HS-27A (cell line): ENCODE results near the gene OSBPL1A.

Experiments used
- DNase-seq: peaks from one replicate; pipeline ENCODE4 v3.0.0-alpha.2; 2012; ENCODE audit warnings: low read depth, missing footprints

The OSBPL1A gene

GRCh38 chr18:24121625-24122024 lies 276.0 kb downstream of the OSBPL1A start:
- no peak for DNase-seq

GRCh38 chr18:24120676-24121075 lies 276.9 kb downstream of the OSBPL1A start:
- DNase-seq: no peak

GRCh38 chr18:24118750-24119577 lies 278.7 kb downstream of the OSBPL1A start:
- peak; percentile 51 for DNase-seq

GRCh38 chr18:24115628-24116027 lies 282.0 kb downstream of the OSBPL1A start:
- DNase-seq: no peak

- no peak for DNase-seq
Measured at GRCh38 chr18:24114924-24115549, 282.6 kb downstream of the OSBPL1A start.

- no peak for DNase-seq
Measured at GRCh38 chr18:24112874-24113615, 284.6 kb downstream of the OSBPL1A start.

- DNase-seq: no peak
Measured at GRCh38 chr18:24112464-24112863, 285.2 kb downstream of the OSBPL1A start.
